ENCODE results near the gene UBA52. TPM values are rescaled to one million over a fixed set of nuclear protein-coding genes. Genes with fewer than 3 reads are reported as not detected.

UBA52 gene
- total and polyA plus RNA-seq, 2 of the 13 experiments (the other 11 are each of a cell fraction or from before 2014, with no cell fraction given) = 959 to 1,782 TPM

GRCh38 chr19:18611327-18612050, 39.8 kb downstream of the UBA52 start (continued):
- TF ChIP-seq TFDP2 (CRISPR knock-in tag; IDR thresholded peaks at IDR 0.05) (no peak), TFAP4 (IDR thresholded peaks at IDR 0.05; ENCODE audit: borderline replicate concordance, low read depth) (peak; percentile 42; the same call in 1 of the 2 replicates), FOXP1 (IDR thresholded peaks at IDR 0.05) (no peak), FOXP1 (CRISPR knock-in tag; IDR thresholded peaks at IDR 0.05) (no peak), ZFP36 (IDR thresholded peaks at IDR 0.05; ENCODE audit: borderline replicate concordance, low read depth, low read length, partially characterized antibody) (no peak), ZNF605 (CRISPR knock-in tag; IDR thresholded peaks at IDR 0.05) (no peak), ZNF770 (CRISPR knock-in tag; IDR thresholded peaks at IDR 0.05) (0 out of 2 replicates have a peak, but pooled peaks have one; percentile 11), PHF21A (CRISPR knock-in tag; IDR thresholded peaks at IDR 0.05) (peak; percentile 45; the same call in 1 of the 2 replicates), PPARG (CRISPR knock-in tag; conservative IDR thresholded peaks at IDR 0.05) (0 out of 2 replicates have a peak, but pooled peaks have one; percentile 34), IKZF5 (CRISPR knock-in tag; IDR thresholded peaks at IDR 0.05) (0 out of 2 replicates have a peak, but pooled peaks have one; percentile 5), MAX (IDR thresholded peaks at IDR 0.05) (peak; percentile 66; the same call in 1 of the 2 replicates), BCL6 (CRISPR knock-in tag; IDR thresholded peaks at IDR 0.05) (peak; percentile 66), U2AF1 (optimal IDR thresholded peaks at IDR 0.05; ENCODE audit: low read depth, low read length) (no peak), CSRNP1 (CRISPR knock-in tag; IDR thresholded peaks at IDR 0.05) (peak; percentile 40; the same call in 1 of the 2 replicates), MYC (CRISPR knock-in tag; IDR thresholded peaks at IDR 0.05; ENCODE audit: borderline replicate concordance) (peak; percentile 53), RXRB (CRISPR knock-in tag; IDR thresholded peaks at IDR 0.05; ENCODE audit: borderline replicate concordance) (peak; percentile 53; the same call in 1 of the 2 replicates), PCBP1 (IDR thresholded peaks at IDR 0.05; ENCODE audit: borderline replicate concordance, low read depth, low read length) (0 out of 2 replicates have a peak, but pooled peaks have one; percentile 58)
